ENCODE results near the gene MLH3. TPM values are rescaled to one million over a fixed set of nuclear protein-coding genes. Genes with fewer than 3 reads are reported as not detected.

The MLH3 gene
- total and polyA plus RNA-seq, 2 experiments from 2014 or later: 10.7 to 14.7 TPM

DNA sequence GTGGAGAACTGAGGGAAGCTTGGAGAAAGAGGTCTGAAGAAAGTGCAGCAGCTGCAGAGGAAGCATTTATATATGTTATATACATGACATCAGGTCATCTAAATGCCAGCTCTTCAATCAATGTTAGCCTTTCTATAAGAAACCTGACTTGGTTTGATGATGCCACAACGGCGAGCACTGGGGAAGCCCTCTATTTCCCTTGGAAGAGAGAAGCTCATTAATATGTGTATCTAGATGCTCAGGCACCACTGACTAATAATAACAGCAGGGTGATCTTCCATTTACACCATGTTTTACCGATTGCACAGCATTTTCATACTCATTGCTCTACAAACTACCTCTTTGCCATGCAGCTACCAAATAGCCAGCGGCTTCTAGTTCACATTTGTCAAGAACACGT lies 11.7 kb upstream of the MLH3 start:
- H3K27me3 Mint-ChIP-seq (ENCODE audit: insufficient read depth, low read depth, poor library complexity): peaks cover 2% of the 10 kb centered on the region
- DNase-seq (ENCODE audit: low spot score) (no peak), ATAC-seq (no peak)
- Histone ChIP-seq H3K9me2 (ENCODE audit: insufficient read depth) (no peaks in the 10 kb centered on the region), H3F3A (replicated peaks; ENCODE audit: low read depth) (no peaks in the 10 kb centered on the region), H3K4me1 (ENCODE audit: insufficient read depth) (peaks cover 9% of the 10 kb centered on the region; the same call in 1 of the 2 replicates), H2AFZ (peak overlapping the region; percentile 90), H3K4me2 (peak overlapping the region; percentile 91), H4K20me1 (replicated peaks; ENCODE audit: insufficient read depth) (no peaks in the 10 kb centered on the region; the same call in 1 of the 2 replicates), H3K36me3 (ENCODE audit: insufficient read depth) (peaks cover 8% of the 10 kb centered on the region; the same call in 1 of the 2 replicates), H3K79me2 (replicated peaks; ENCODE audit: insufficient read depth) (peaks cover 40% of the 10 kb centered on the region), H3K27me3 (ENCODE audit: insufficient read depth) (no peaks in the 10 kb centered on the region), H3K4me3 (peak overlapping the region; percentile 82), H3K27ac (ENCODE audit: low read depth) (no peak overlapping the region)
- peaks cover 4% of the 10 kb centered on the region; the same call in 2 of the 3 replicates for H3K4me1 Mint-ChIP-seq
- H3K27ac Mint-ChIP-seq: peak overlapping the region; percentile 92; the same call in 1 of the 2 replicates
- peak overlapping the region; percentile 97 for H3K4me3 Mint-ChIP-seq
- TF ChIP-seq ZNF114 (CRISPR knock-in tag; IDR thresholded peaks at IDR 0.05): no peak
- no peak for TF ChIP-seq EZH2phosphoT487 (IDR thresholded peaks at IDR 0.05; ENCODE audit: unreplicated experiment)
- TF ChIP-seq NANOG (IDR thresholded peaks at IDR 0.05; ENCODE audit: borderline replicate concordance): no peak
- no peak for TF ChIP-seq ZNF331 (CRISPR knock-in tag; IDR thresholded peaks at IDR 0.05; ENCODE audit: low read depth)
- no peak for TF ChIP-seq STAT1 (IDR thresholded peaks at IDR 0.05; ENCODE audit: unreplicated experiment)
- no peak for TF ChIP-seq POLR2AphosphoS5 (IDR thresholded peaks at IDR 0.05; ENCODE audit: low read depth)
- no peak for TF ChIP-seq EZH2 (IDR thresholded peaks at IDR 0.05; ENCODE audit: low read depth, unreplicated experiment)
- no peak for TF ChIP-seq REST (IDR thresholded peaks at IDR 0.05; ENCODE audit: unreplicated experiment)
- TF ChIP-seq ETS1 (IDR thresholded peaks at IDR 0.05): no peak
- TF ChIP-seq CREB1 (CRISPR knock-in tag; IDR thresholded peaks at IDR 0.05; ENCODE audit: low read depth): no peak
- TF ChIP-seq CTCF (conservative IDR thresholded peaks at IDR 0.05; ENCODE audit: low read depth in 2 of 2): no peak
- no peak for TF ChIP-seq ZNF462 (CRISPR knock-in tag; IDR thresholded peaks at IDR 0.05)
- no peak for TF ChIP-seq JUNB (IDR thresholded peaks at IDR 0.05; ENCODE audit: unreplicated experiment)
- H3K9me3 Mint-ChIP-seq: peaks cover 8% of the 10 kb centered on the region; the same call in 2 of the 3 replicates
- peaks cover 30% of the 10 kb centered on the region for H3K36me3 Mint-ChIP-seq (ENCODE audit: low read depth)
